Upper lobe of right lung (tissue), 1 donor: ENCODE data around the gene UBA5. TPM values are rescaled to one million over a fixed set of nuclear protein-coding genes. Genes with fewer than 3 reads are reported as not detected.

Experiments
- ATAC-seq: fragments of 200-7000 bp; cut with Tn5 transposase; one replicate; pipeline ENCODE4 v1.9.1; 2020; ENCODE audit warnings: mild to moderate bottlenecking, moderate library complexity
- DNase-seq: peaks from one replicate; pipeline ENCODE4 v3.0.0-alpha.2; 2020
- H3K27ac ChIP-seq: fragments of 200-600 bp; one replicate; pipeline ENCODE4 v1.8.0; 2022
- H3K27me3 ChIP-seq: fragments of 200-600 bp; one replicate; pipeline ENCODE4 v1.8.0; 2022; ENCODE audit warnings: mild to moderate bottlenecking
- H3K36me3 ChIP-seq: fragments of 200-600 bp; one replicate; pipeline ENCODE4 v1.8.0; 2022
- H3K4me1 ChIP-seq: fragments of 200-600 bp; one replicate; pipeline ENCODE4 v1.8.0; 2022
- H3K4me3 ChIP-seq: fragments of 200-600 bp; one replicate; pipeline ENCODE4 v1.8.0; 2022; ENCODE audit warnings: mild to moderate bottlenecking
- H3K9me3 ChIP-seq: fragments of 200-600 bp; one replicate; pipeline ENCODE4 v1.8.0; 2022
- CTCF ChIP-seq: fragments of 200-600 bp; IDR thresholded peaks from one replicate; pipeline ENCODE4 v1.8.0; 2022; ENCODE audit warnings: antibody characterized with exemption
- intact Hi-C: fragments of 100-400 bp; cut with DNase I; formaldehyde crosslinking; loops from one replicate; pipeline ENCODE4 v1.11.0; 2022
- total RNA-seq: library from RNA; stranded (reverse); fragmentation: NEBNext Ultra II Directional; extraction: Animal tissue kit (Norgen Biotek cat#: 25700); gene quantifications from one replicate; pipeline ENCODE4 v1.2.1, GENCODE V29; 2021
- donor health status: DM: no; HTN: yes; CAD: no; lungs with severe emphysema.

Gene UBA5
- total RNA-seq, 1 donor from 2014 or later: 35.1 TPM

GRCh38 chr3:132642539-132642847, 17.6 kb upstream of the UBA5 start:
- Histone ChIP-seq H3K36me3 (peaks cover 24% of the 10 kb centered on the region), H3K27ac (no peak overlapping the region), H3K27me3 (no peaks in the 10 kb centered on the region), H3K4me3 (no peak overlapping the region), H3K4me1 (no peaks in the 10 kb centered on the region), H3K9me3 (no peaks in the 10 kb centered on the region)
- intact Hi-C loops: loop anchor here (5.0 kb wide), 1 partner anchor 110 kb away; no protein-coding TSS in a partner anchor
- DNase-seq (no peak), ATAC-seq (no peak)
- TF ChIP-seq CTCF: no peak

GRCh38 chr3:132643366-132643765, 16.8 kb upstream of the UBA5 start:
- Histone ChIP-seq H3K36me3 (peaks cover 17% of the 10 kb centered on the region), H3K27ac (no peak overlapping the region), H3K4me3 (no peak overlapping the region), H3K27me3 (no peaks in the 10 kb centered on the region), H3K4me1 (no peaks in the 10 kb centered on the region), H3K9me3 (no peaks in the 10 kb centered on the region)
- DNase-seq: no peak
- intact Hi-C loops: loop anchor here (5.0 kb wide), 1 partner anchor 111 kb away; no protein-coding TSS in a partner anchor
- no peak for TF ChIP-seq CTCF
- ATAC-seq: peak; percentile 57

- no peak for ATAC-seq
- no peaks in the 10 kb centered on the region for H3K9me3 ChIP-seq
- TF ChIP-seq CTCF: no peak
- H3K27me3 ChIP-seq: no peaks in the 10 kb centered on the region
- peaks cover 4% of the 10 kb centered on the region for H3K36me3 ChIP-seq
- no peak overlapping the region for H3K4me3 ChIP-seq
- no peak overlapping the region for H3K27ac ChIP-seq
- H3K4me1 ChIP-seq: no peaks in the 10 kb centered on the region
- DNase-seq: no peak
- intact Hi-C loops: no loop called here
These were observed 15.1 kb upstream of the UBA5 start for GRCh38 chr3:132645058-132645457.

- ATAC-seq (no peak), DNase-seq (no peak)
These were observed 10.0 kb upstream of the UBA5 start for GRCh38 chr3:132650153-132650552.

GRCh38 chr3:132652640-132653270, 7.4 kb upstream of the UBA5 start:
- no peaks in the 10 kb centered on the region for H3K9me3 ChIP-seq
- intact Hi-C loops: no loop called here
- H3K36me3 ChIP-seq: no peaks in the 10 kb centered on the region
- peaks cover 11% of the 10 kb centered on the region for H3K4me1 ChIP-seq
- H3K27me3 ChIP-seq: no peaks in the 10 kb centered on the region
- no peak for TF ChIP-seq CTCF
- ATAC-seq (no peak), DNase-seq (no peak)
- no peak overlapping the region for H3K27ac ChIP-seq
- no peak overlapping the region for H3K4me3 ChIP-seq

More at GRCh38 chr3:132650153-132650552, 10.0 kb upstream of the UBA5 start:
- H3K36me3 ChIP-seq: no peaks in the 10 kb centered on the region
- intact Hi-C loops: no loop called here
- H3K27me3 ChIP-seq: no peaks in the 10 kb centered on the region
- TF ChIP-seq CTCF: no peak
- no peak overlapping the region for H3K27ac ChIP-seq
- no peaks in the 10 kb centered on the region for H3K9me3 ChIP-seq
- H3K4me3 ChIP-seq: no peak overlapping the region
- peaks cover 5% of the 10 kb centered on the region for H3K4me1 ChIP-seq

- DNase-seq (no peak), ATAC-seq (no peak)
- TF ChIP-seq CTCF: no peak
- Histone ChIP-seq H3K27ac (no peak overlapping the region), H3K4me3 (no peak overlapping the region), H3K27me3 (no peaks in the 10 kb centered on the region), H3K4me1 (peaks cover 21% of the 10 kb centered on the region), H3K36me3 (no peaks in the 10 kb centered on the region), H3K9me3 (no peaks in the 10 kb centered on the region)
- intact Hi-C loops: no loop called here
These were observed 5.9 kb upstream of the UBA5 start for GRCh38 chr3:132654190-132654589.
